DND-41 (cell line): ENCODE results near the gene TOM1.

Source experiments
- ATAC-seq: fragments of 200-7000 bp; cut with Tn5 transposase; 3 replicates; pipeline ENCODE4 v1.9.1; 2021; ENCODE audit warnings: low read depth; ENCODE audit not compliant: insufficient read depth
- DNase-seq: peaks from one replicate; pipeline ENCODE4 v3.0.0-alpha.2; 2020
- H2AFZ ChIP-seq: 2 replicates; pipeline ENCODE4 v1.6.0; 2012; ENCODE audit warnings: low read depth, low read length
- H3K27ac ChIP-seq: 2 replicates; pipeline ENCODE4 v1.5.1; 2012; ENCODE audit warnings: low read length, inconsistent platforms
- H3K27me3 ChIP-seq: fragments of 200-600 bp; sonication (generic); 2 replicates; pipeline ENCODE4 v1.6.0; 2012; ENCODE audit warnings: low read length, mild to moderate bottlenecking, inconsistent platforms; ENCODE audit not compliant: insufficient read depth, poor library complexity
- H3K36me3 ChIP-seq: 2 replicates; pipeline ENCODE4 v1.5.1; 2012; ENCODE audit warnings: low read length, inconsistent platforms; ENCODE audit not compliant: insufficient read depth
- H3K4me1 ChIP-seq: 2 replicates; pipeline ENCODE4 v1.5.1; 2012; ENCODE audit warnings: mild to moderate bottlenecking, low read length; ENCODE audit not compliant: insufficient read depth
- H3K4me2 ChIP-seq: 2 replicates; pipeline ENCODE4 v1.6.0; 2012; ENCODE audit warnings: mild to moderate bottlenecking, moderate library complexity, low read length, inconsistent platforms; ENCODE audit not compliant: insufficient read depth
- H3K4me3 ChIP-seq, 2 experiments: fragments of 200-600 bp in 1 of 2; shearing (Covaris generic) in 1 of 2; 2 replicates each; pipeline ENCODE4 v1.5.1; 2012 to 2016; ENCODE audit warnings: inconsistent platforms in 2 of 2, low read length in 2 of 2, mild to moderate bottlenecking in 2 of 2, low read depth in 1 of 2, moderate library complexity in 1 of 2
- H3K79me2 ChIP-seq: 2 replicates; pipeline ENCODE4 v1.6.0; 2012; ENCODE audit warnings: low read length, inconsistent platforms; ENCODE audit not compliant: insufficient read depth
- H3K9ac ChIP-seq: 2 replicates; pipeline ENCODE4 v1.6.0; 2012; ENCODE audit warnings: low read depth, mild to moderate bottlenecking, inconsistent platforms, low read length, moderate library complexity
- H3K9me3 ChIP-seq: 2 replicates; pipeline ENCODE4 v1.5.1; 2012; ENCODE audit warnings: low read length, moderate library complexity, mild to moderate bottlenecking, inconsistent platforms; ENCODE audit not compliant: insufficient read depth, severe bottlenecking
- H4K20me1 ChIP-seq: 2 replicates; pipeline ENCODE4 v1.6.0; 2012; ENCODE audit warnings: low read length; ENCODE audit not compliant: insufficient read depth
- CTCF ChIP-seq: IDR thresholded peaks from 2 replicates; pipeline ENCODE4 v1.5.1; 2012; ENCODE audit warnings: borderline replicate concordance, low read length, moderate library complexity, mild to moderate bottlenecking; ENCODE audit not compliant: poor library complexity, severe bottlenecking; ENCODE audit errors: extremely low read depth
- EZH2 ChIP-seq: IDR thresholded peaks from 3 replicates; pipeline ENCODE4 v1.6.1; 2012; ENCODE audit warnings: borderline replicate concordance, low read depth, mild to moderate bottlenecking, moderate library complexity, low read length, inconsistent platforms; ENCODE audit not compliant: severe bottlenecking

Gene TOM1

GRCh38 chr22:35322893-35323292 lies 23.2 kb downstream of the TOM1 start:
- no peak for ATAC-seq
- Histone ChIP-seq H3K4me1 (no peaks in the 10 kb centered on the region), H3K79me2 (no peaks in the 10 kb centered on the region), H3K9me3 (no peaks in the 10 kb centered on the region), H4K20me1 (peaks cover 3% of the 10 kb centered on the region; the same call in 1 of the 2 replicates), H3K36me3 (peaks cover 52% of the 10 kb centered on the region), H3K4me2 (no peak overlapping the region), H3K4me3 (no peak overlapping the region), H3K27ac (no peak overlapping the region), H2AFZ (no peak overlapping the region), H3K9ac (no peak overlapping the region), H3K27me3 (no peaks in the 10 kb centered on the region)
- DNase-seq: no peak
- no peak for TF ChIP-seq EZH2
- TF ChIP-seq CTCF: no peak

DNA sequence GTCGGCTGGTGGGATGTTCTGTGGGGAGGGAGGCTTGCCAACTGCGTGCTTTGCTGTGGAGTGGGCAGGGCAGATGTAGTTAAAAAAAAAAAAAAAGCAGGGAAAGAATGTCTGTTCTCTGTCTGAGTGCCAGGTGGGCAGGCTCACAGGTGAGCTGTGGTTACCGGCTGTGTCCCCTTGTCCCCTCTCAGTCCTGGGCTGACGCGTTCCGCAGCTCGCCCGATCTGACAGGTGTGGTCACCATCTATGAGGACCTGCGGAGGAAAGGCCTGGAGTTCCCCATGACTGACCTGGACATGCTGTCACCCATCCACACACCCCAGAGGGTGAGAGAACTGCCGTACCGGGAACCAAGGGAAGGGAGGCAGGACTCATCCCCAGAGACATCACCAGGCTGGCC lies 23.6 kb downstream of the TOM1 start:
- H3K4me1 ChIP-seq: no peaks in the 10 kb centered on the region
- TF ChIP-seq CTCF (no peak), EZH2 (no peak)
- no peak overlapping the region for H2AFZ ChIP-seq
- peaks cover 3% of the 10 kb centered on the region; the same call in 1 of the 2 replicates for H4K20me1 ChIP-seq
- no peaks in the 10 kb centered on the region for H3K79me2 ChIP-seq
- no peak overlapping the region for H3K4me2 ChIP-seq
- H3K9ac ChIP-seq: no peak overlapping the region
- no peaks in the 10 kb centered on the region for H3K9me3 ChIP-seq
- no peak for ATAC-seq
- no peak for DNase-seq
- no peak overlapping the region for H3K4me3 ChIP-seq
- no peaks in the 10 kb centered on the region for H3K27me3 ChIP-seq
- H3K27ac ChIP-seq: no peak overlapping the region
- peaks cover 52% of the 10 kb centered on the region for H3K36me3 ChIP-seq

DNA sequence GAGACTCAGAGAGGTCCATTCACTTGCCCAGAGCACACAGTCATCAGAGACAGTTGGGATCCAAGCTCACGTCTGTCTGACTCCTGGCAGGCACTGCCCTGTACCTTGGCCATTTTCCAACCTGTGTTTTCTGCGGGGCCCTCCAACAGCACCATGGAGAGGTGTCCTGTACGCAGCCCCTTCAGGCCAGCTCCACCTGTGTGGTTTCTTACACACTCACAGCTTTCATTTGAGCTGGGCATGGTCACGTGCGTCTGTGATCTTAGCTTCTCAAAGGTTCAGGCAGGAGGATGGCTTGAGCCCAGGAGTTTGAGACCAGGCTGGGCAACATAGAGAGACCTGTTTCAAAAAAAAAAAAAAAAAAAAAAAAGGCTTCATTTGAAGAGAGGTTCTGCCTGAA lies 24.4 kb downstream of the TOM1 start:
- no peaks in the 10 kb centered on the region; the same call in 1 of the 2 replicates for H3K4me1 ChIP-seq

More for the DNA sequence above, 24.4 kb downstream of the TOM1 start:
- peaks cover 56% of the 10 kb centered on the region for H3K36me3 ChIP-seq
- no peak overlapping the region for H3K4me3 ChIP-seq
- no peak for ATAC-seq
- H3K27ac ChIP-seq: no peak overlapping the region
- H3K9ac ChIP-seq: no peak overlapping the region
- TF ChIP-seq CTCF: no peak
- no peak for TF ChIP-seq EZH2
- H2AFZ ChIP-seq: no peak overlapping the region
- H3K9me3 ChIP-seq: no peaks in the 10 kb centered on the region
- DNase-seq: no peak
- H4K20me1 ChIP-seq: peaks cover 3% of the 10 kb centered on the region; the same call in 1 of the 2 replicates
- H3K79me2 ChIP-seq: no peaks in the 10 kb centered on the region
- H3K27me3 ChIP-seq: no peaks in the 10 kb centered on the region
- H3K4me2 ChIP-seq: no peak overlapping the region
